Epithelial cell of esophagus (primary cell): Measurements from ENCODE around the gene UQCC2.

Experiments used
- DNase-seq: peaks from one replicate; pipeline ENCODE4 v3.0.0; 2010; ENCODE audit warnings: low read depth
- H3K4me3 ChIP-seq: 2 replicates; pipeline ENCODE4 v1.5.1; 2011; ENCODE audit warnings: mild to moderate bottlenecking, low read length, control low read depth
- CTCF ChIP-seq: IDR thresholded peaks from 2 replicates; pipeline ENCODE4 v1.5.1; 2011; ENCODE audit warnings: low read depth, mild to moderate bottlenecking, low read length, control low read depth, inconsistent platforms; ENCODE audit not compliant: insufficient read depth; ENCODE audit errors: missing control alignments

Gene UQCC2

DNA sequence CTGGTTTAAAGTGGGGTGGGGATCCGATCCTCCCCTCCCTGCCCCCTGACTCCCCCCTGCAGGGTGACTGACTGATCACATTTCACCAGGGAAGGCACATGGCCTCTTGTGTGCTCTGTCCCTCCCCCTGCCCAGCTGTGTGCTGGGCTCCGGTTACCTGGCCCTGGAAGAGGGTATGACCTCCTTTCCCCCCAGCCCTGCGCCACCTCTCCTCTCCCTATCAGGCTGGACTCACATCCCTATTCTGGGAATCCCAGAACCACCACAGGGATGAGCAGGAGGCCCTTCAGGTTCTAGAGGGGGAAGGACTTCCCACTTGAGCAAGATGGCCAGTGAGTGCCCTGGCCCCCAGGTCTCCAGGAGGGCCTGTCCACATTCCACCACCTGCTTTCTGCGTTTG lies 37.3 kb upstream of the UQCC2 start:
- no peak for TF ChIP-seq CTCF
- H3K4me3 ChIP-seq, result no peak overlapping the region
- DNase-seq, result no peak

DNA sequence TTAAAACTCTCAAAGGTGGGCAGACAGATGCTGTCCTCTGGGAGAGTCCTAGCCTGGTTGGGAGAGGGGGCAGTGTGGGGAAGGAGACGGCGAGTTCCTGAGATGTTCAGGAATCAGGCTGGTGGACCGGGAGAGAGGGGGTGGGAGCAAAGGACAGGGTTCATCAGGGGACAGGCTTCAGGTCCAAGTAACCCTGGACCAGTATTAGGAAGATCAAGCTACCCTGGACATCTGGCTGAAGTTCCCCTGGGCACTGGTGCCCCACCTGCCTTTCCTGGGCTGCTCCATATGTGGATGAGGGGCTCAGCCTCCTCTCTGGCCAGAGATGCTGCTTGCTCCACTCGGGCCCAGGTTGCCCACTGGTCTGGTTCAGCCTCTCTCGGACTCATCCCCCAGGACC lies 36.3 kb upstream of the UQCC2 start:
- DNase-seq, result no peak
- TF ChIP-seq CTCF, result no peak
- H3K4me3 ChIP-seq, result no peak overlapping the region

DNA sequence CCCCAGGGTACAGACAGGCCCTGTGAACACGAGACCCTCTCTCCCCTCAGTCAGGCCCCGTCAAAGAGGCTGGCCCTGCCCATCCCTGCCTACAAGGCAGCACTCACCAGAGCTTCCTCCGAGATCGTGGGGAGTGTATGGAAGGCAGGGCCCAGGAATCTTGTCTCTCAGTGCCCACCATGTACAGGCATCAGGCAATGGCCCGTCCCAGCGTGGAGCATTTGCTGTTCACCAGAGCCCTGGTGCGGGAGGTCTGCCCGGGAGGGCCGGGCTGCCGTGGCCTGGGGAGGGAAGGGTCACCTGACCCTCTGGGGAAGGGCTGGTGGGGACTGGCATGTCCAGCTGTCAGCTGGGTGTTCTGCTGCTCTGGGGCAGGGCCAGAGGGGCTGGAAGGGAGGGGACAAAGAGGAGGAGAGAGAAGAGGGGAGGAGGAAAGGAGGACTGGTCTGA lies 35.2 kb upstream of the UQCC2 start, which contains the start of gene IP6K3:
Gene IP6K3 (minus strand): TSS at position 255 of the 450 bp plus-strand sequence. CDS start 11,429 bp downstream, outside the sequence.
- TF ChIP-seq CTCF, result no peak
- H3K4me3 ChIP-seq, result no peak within 1 kb of the TSS
- no peak for DNase-seq

- no peak for TF ChIP-seq CTCF
- H3K4me3 ChIP-seq, result no peak overlapping the region
- DNase-seq, result peak; percentile 36
Measured at GRCh38 chr6:33746036-33746600, 34.6 kb upstream of the UQCC2 start.

DNA sequence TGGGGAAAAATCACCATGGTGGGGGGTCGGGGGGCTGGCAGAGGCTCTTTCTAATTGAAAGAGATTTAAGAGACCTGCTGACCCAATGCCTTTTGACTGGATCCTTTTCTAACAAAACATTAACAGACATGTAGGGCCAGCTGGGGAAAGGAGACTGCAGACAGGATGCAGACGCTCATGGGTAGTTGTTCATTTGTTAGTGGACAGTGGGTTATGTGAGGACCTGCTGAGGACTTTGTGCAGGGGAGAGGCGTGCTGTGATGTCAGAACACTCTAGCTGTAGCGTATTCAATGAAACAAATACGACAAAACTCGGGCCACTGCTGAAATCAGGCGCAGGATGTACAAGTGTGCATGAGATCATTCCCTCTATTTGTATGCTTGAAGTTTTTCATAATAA lies 34.0 kb upstream of the UQCC2 start:
- H3K4me3 ChIP-seq, result no peak overlapping the region
- no peak for DNase-seq
- no peak for TF ChIP-seq CTCF

- no peak overlapping the region for H3K4me3 ChIP-seq
- no peak for DNase-seq
- no peak for TF ChIP-seq CTCF
Measured at GRCh38 chr6:33744895-33745546, 33.5 kb upstream of the UQCC2 start.
